Measurements from ENCODE around the gene ATP11A.
"Not testable (repeated sequence)": the region's sequence is repeated elsewhere in the genome, so short reads cannot be mapped to it uniquely, and the experiment has no call there.

Gene ATP11A

DNA sequence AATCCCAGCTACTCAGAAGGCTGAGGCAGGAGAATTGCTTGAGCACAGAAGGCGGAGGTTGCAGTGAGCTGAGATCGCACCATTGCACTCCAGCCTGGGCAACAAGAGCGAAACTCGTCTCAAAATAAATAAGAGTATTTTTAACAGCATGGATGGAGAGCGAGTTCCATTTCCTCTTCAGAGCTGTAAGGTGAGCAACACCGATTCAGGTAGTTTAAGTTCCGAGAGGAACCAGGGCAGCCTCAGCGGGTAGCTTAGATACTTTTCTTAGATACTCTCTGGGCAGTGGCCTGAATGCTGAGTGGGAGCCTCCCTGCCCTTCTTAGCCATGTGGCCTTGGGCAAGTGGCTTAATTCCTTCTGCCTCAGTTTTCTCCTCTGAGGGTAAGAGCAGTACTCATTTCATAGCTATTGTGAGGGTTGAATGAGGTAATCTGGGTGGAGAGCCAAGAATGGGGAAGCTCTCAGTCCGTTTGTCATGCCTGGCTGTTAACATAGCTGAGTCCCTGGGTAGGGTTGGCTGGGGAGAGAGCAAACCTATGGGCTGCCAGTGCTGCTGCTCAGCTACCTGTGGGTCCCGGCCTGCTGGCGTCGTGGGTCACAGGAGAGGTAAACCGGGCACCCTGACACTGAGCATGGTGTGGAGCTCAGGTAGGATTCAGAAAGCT lies 4.1 kb downstream of the ATP11A start:
- no peak for DNase-seq

- no peak for DNase-seq
Observed at GRCh38 chr13:112695121-112695520, 5.3 kb downstream of the ATP11A start.

GRCh38 chr13:112696001-112696868 lies 6.4 kb downstream of the ATP11A start:
- no peak for DNase-seq

- no peak for DNase-seq
Observed at GRCh38 chr13:112696869-112697465, 7.1 kb downstream of the ATP11A start.

GRCh38 chr13:112697756-112698655 lies 8.2 kb downstream of the ATP11A start:
- no peak for DNase-seq

- no peak for DNase-seq
Observed at GRCh38 chr13:112699322-112699918, 9.6 kb downstream of the ATP11A start.

DNA sequence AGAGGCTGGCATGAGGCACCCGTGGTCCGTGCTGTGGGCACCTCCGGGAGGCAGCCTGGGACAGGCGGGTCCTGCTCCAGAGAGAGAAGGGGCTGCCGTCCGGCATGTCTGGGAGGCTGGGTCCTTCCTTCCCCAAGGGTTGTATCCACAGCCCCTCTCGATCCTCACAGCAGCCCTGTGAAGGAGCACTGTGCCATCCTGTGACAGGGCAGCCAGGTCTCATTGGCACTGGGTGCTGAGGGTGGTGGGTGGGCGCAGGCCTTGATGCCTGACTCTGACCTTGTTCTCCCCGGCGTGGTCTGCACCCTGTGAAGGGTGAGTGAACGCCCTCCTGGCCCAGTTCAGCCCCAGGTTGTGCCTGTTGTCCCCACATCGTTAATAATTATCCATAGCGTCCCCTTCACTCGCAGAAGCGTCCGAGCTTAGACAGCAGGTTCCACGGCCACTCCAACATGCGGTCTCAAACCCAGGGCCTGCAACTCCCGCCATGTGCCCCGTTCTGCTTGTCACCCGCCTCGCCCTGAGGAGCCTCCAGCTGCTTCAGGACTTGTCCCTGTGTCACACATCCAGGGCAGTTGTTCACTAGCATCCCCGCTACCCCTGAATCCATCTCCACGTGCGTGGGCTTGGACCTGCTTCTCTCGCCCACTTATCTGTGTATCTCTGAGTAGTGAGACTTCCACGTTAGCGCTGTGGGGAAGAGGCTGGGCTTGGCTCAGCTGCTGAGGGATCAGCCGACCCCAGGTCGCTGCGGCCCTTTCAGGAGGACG lies 10.6 kb downstream of the ATP11A start:
- DNase-seq = no peak

DNA sequence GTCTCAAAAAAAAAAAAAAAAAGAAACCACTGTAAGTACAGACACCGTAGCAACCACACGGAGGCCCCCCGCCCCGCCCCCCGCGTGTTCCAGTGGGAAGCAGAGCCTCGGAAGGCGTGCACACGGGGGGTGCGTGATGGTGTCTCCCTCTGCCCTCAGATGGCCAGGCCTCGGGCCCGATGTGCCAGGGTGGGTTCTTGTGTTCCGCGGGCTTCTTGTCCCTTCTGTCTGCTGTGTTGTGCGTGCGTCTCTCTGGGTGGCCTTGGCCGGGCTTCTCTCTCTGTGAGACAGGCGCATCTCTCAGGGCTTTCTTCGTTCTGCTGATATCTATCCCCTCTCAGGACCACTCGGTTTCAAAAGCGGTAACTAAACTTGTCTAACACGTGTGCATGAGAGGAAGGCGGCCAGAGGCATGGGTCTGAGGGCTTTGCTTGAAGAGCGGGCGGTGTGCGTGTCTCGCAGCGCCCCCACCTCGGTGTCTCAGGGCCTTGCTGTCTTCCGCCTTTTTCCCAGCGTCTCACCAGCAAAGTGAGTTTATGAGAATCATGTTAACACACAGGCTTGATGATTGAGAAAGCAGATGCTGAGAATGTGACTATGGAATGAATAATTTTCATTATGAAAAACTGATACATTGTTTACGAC lies 12.6 kb downstream of the ATP11A start:
- DNase-seq = no peak

- no peak for DNase-seq
Observed at GRCh38 chr13:112702986-112703379, 13.1 kb downstream of the ATP11A start.

DNA sequence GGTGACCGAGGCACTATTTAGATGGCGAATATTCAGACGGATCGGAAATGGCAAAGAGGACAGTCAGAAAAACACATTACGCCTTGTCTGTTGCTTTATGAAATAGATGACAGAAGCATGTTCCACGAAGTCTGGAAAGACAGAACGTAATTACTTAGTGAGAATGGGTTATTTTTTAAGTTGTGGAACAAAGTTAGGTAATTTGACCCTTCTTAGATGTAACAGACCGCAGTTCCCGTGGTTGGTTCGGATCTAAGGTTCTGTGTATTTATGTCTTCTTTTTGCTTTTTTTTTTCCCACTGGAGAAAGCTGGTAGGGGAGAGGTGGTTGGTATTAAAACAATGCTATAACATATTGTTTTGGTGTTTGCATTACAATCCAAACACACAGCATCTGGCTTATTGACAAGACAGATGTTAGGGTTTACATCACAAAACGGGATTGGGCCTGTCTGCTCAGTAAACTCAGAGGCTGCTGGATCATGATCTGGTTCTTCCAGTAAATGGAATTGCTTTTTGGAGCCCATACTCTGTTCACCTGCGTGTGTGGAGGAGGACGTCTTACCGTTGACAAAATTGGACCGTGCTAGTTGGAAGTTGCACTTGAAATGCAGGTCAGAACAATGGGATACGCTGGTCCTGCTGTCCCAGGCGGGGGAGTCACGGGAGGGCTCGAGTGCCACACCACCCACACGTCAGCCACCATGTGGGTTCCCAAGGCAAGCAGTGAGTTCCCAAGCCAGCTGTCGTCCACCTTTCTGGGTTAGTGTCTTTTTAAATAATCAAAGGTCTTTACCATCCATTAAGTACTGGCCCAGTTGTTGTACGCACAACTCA lies 13.8 kb downstream of the ATP11A start:
- no peak for DNase-seq

- DNase-seq = no peak
Observed at GRCh38 chr13:112704308-112705145, 14.7 kb downstream of the ATP11A start.

- no peak for DNase-seq
Observed at GRCh38 chr13:112705286-112705685, 15.4 kb downstream of the ATP11A start.

DNA sequence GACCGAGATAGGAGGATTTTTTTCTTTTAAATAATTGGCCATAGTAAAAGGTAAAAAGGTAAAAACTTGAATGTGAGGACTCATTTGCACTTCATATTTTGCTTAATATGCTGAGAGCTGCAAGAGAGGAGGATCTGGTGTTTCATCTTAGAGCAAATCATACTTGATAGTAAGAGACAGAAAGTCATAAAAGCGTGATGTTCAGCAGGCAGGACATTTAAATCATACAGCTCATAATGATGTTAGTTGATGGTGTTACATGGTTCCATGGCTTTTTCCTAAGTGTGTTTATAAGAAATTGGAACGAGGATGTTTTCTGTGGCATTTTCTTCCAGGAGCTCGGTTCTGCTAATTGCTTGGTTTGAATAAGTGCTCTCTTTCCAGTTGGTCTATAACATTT lies 16.3 kb downstream of the ATP11A start:
- DNase-seq = no peak

- no peak for DNase-seq
Observed at GRCh38 chr13:112708560-112709240, 18.9 kb downstream of the ATP11A start.

GRCh38 chr13:112709316-112709715 lies 19.5 kb downstream of the ATP11A start:
- DNase-seq = not testable (repeated sequence)

DNA sequence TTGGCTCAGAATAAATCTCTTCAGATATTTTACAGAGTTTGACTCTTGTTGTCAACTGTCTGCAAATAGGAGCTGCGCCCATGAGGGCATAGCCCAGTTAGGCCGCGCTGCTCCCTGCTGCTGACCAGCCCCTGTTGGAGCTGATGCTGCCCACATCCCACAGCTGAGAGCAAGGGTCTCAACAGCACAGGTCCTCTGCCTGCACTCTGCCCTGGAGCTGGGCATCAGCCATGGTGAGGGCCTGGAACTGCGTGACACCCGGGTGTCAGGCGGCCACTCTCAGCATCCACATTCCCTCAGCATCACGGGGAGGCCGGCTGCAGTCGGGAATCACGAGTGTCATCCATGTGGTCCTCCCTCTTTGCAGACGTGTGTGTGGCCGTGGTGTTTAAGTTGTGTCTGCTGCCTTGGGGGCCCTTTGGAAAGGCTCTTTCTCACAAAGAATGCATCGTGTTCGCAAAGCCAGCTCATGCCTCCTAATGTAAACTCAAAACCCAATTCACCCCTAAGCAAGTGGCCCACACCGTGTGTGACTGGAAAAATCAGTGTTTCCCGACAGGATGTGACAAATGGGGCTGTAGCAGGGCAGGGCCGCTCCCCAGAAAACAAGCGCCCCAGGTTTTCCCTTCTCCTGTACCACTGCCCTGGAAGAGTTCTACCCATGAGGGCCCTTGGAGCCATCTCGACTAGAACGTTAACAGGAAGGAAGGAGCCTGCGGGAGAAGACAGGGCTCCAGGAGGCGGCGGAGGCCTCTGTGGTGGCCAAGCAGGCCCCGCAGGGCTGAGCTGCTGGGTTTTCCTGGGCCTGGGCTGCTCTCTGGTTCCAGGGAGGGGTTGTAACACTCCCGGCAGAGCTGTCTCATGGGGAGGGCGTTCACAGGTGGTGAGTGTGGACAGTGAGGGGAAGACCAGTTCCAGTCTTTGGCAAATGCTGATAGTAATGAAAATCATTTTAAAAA lies 20.3 kb downstream of the ATP11A start:
- no peak for DNase-seq

- DNase-seq = no peak
Observed at GRCh38 chr13:112710855-112711527, 21.2 kb downstream of the ATP11A start.
